Keratinocyte (primary cell): ENCODE measurements around the gene GABRR2. TPM values are rescaled to one million over a fixed set of nuclear protein-coding genes. Genes with fewer than 3 reads are reported as not detected.

Experiments
- DNase-seq: peaks from one replicate; pipeline ENCODE4 v3.0.0-alpha.2; 2011; ENCODE audit warnings: low read depth, missing footprints, low spot score
- FAIRE-seq: peaks from 2 replicates; lab custom pipeline; 2011; peaks lifted over from hg19 to GRCh38; lab: Jason Lieb, UNC
- H2AFZ ChIP-seq: 2 replicates; pipeline ENCODE4 v1.6.0; 2012; ENCODE audit warnings: low read length, control low read depth, inconsistent platforms; ENCODE audit not compliant: control insufficient read depth
- H3K27ac ChIP-seq: 2 replicates; pipeline ENCODE4 v1.5.1; 2011; ENCODE audit warnings: low read length; ENCODE audit not compliant: control insufficient read depth, insufficient read depth
- H3K27me3 ChIP-seq: 3 replicates; pipeline ENCODE4 v1.6.0; 2011; ENCODE audit warnings: low read length; ENCODE audit not compliant: control insufficient read depth, insufficient read depth; ENCODE audit errors: extremely low read depth
- H3K36me3 ChIP-seq, 2 experiments: 2 replicates in 1 of 2; 3 replicates in 1 of 2; pipeline ENCODE4 v1.5.1; 2011; ENCODE audit warnings: low read length in 2 of 2, mild to moderate bottlenecking in 1 of 2; ENCODE audit not compliant: control insufficient read depth in 2 of 2, insufficient read depth in 2 of 2; ENCODE audit errors: extremely low read depth in 1 of 2
- H3K4me1 ChIP-seq: 3 replicates; pipeline ENCODE4 v1.5.1; 2011; ENCODE audit warnings: low read length; ENCODE audit not compliant: control insufficient read depth, insufficient read depth; ENCODE audit errors: extremely low read depth
- H3K4me2 ChIP-seq: 3 replicates; pipeline ENCODE4 v1.6.0; 2011; ENCODE audit warnings: low read depth, low read length; ENCODE audit not compliant: control insufficient read depth, insufficient read depth; ENCODE audit errors: extremely low read depth
- H3K4me3 ChIP-seq, 3 experiments: fragments of 200-600 bp in 1 of 3; sonication (generic) in 1 of 3; 2 replicates in 2 of 3; 3 replicates in 1 of 3; pipeline ENCODE4 v1.5.1; 2011 to 2016; ENCODE audit warnings: low read length in 3 of 3, mild to moderate bottlenecking in 3 of 3, control low read depth in 2 of 3, inconsistent platforms in 1 of 3, low read depth in 1 of 3, mixed read lengths in 1 of 3, mixed run types in 1 of 3, moderate library complexity in 1 of 3; ENCODE audit not compliant: control insufficient read depth in 2 of 3, insufficient read depth in 2 of 3; ENCODE audit errors: extremely low read depth in 1 of 3
- H3K79me2 ChIP-seq: 2 replicates; pipeline ENCODE4 v1.6.0; 2012; ENCODE audit warnings: low read length; ENCODE audit not compliant: control insufficient read depth, insufficient read depth
- H3K9ac ChIP-seq: 3 replicates; pipeline ENCODE4 v1.6.0; 2011; ENCODE audit warnings: low read length; ENCODE audit not compliant: control insufficient read depth, insufficient read depth; ENCODE audit errors: extremely low read depth
- H3K9me1 ChIP-seq: 3 replicates; pipeline ENCODE4 v1.6.0; 2011; ENCODE audit warnings: low read length; ENCODE audit not compliant: control insufficient read depth, insufficient read depth; ENCODE audit errors: extremely low read depth
- H3K9me3 ChIP-seq: 2 replicates; pipeline ENCODE4 v1.5.1; 2012; ENCODE audit warnings: low read depth, low read length; ENCODE audit not compliant: control insufficient read depth
- H4K20me1 ChIP-seq: 3 replicates; pipeline ENCODE4 v1.6.0; 2011; ENCODE audit warnings: low read length; ENCODE audit not compliant: control insufficient read depth, insufficient read depth; ENCODE audit errors: extremely low read depth
- EZH2 ChIP-seq: IDR thresholded peaks from one replicate; pipeline ENCODE4 v1.6.1; 2012; ENCODE audit warnings: inconsistent platforms, mild to moderate bottlenecking, low read length, moderate library complexity
- dilution Hi-C: fragments of 300-500 bp; cut with MboI; formaldehyde crosslinking; loops from one replicate; pipeline ENCODE4 v1.7.0; 2020; ENCODE audit warnings: low sequenced_read_pairs; ENCODE audit not compliant: extremely low pct_ligation_motif_present
- polyA plus RNA-seq, 5 experiments: library from polyadenylated mRNA; depleted of rRNA in 3 of 5; stranded (reverse) in 3 of 5; stranded (forward) in 1 of 5; unstranded in 1 of 5; fragments of >200 nt; gene quantifications; 1 replicate in 1 of 5; 2 replicates in 3 of 5; 3 replicates in 1 of 5; pipeline versions ENCODE4 v1.2.1 to v1.2.3, GENCODE V29; 2011 to 2012; ENCODE audit warnings: missing spikeins in 2 of 5, low read depth in 1 of 5, low replicate concordance in 1 of 5
- TF ChIP-seq, protein P1 (sequence below), 3 experiments: IDR thresholded peaks in 1 of 3; conservative IDR thresholded peaks in 1 of 3; optimal IDR thresholded peaks in 1 of 3; 2 replicates in 2 of 3; 3 replicates in 1 of 3; pipeline versions ENCODE3 to v1.5.1; 2011; ENCODE audit warnings: low read length in 3 of 3, mild to moderate bottlenecking in 3 of 3, moderate library complexity in 2 of 3, control low read depth in 1 of 3, inconsistent platforms in 1 of 3; ENCODE audit not compliant: insufficient read depth in 2 of 3; ENCODE audit errors: extremely low read depth in 1 of 3

The GABRR2 gene
- polyA plus RNA-seq, 1 donor (not counting 4 experiments of a cell fraction or from before 2014, with no cell fraction given) = 0.03 TPM

DNA sequence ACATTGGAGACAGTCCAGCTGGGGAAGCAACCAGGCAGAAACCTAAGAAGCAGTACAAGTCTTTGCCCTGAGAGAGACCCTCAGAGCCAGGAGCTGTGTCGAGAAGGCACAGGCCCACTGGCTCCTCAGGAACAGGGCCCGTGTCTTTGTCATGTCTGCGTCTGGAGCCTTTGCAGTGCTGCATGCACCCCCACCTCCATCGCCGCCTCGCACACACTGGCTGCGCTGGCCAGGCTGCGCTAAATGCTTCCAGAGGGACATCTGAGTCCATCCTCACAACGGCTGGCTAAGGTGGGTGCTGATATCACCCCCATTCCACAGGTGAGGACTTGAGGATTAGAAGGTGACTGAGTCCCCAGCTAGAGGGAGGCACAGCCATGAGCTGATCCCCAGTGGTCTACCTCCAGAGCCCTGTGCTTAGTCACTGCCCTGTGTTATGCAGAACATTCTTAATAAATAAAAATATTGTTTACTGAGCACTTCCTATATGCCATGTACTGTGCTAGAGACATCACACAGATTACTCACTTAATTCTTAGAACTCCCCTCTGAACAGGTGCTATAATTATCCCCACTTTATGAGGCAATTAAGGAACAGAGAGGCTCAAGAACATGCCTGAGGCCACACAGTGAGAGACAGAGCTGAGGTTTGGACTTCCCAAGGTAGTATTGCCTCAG lies 27.6 kb downstream of the GABRR2 start:
- Histone ChIP-seq H3K79me2 (no peaks in the 10 kb centered on the region), H3K27ac (no peak overlapping the region), H3K4me1 (no peaks in the 10 kb centered on the region), H3K9me3 (no peaks in the 10 kb centered on the region), H3K9ac (no peak overlapping the region), H4K20me1 (no peaks in the 10 kb centered on the region), H3K4me2 (no peak overlapping the region), H3K27me3 (peaks cover 70% of the 10 kb centered on the region), H2AFZ (no peak overlapping the region), H3K9me1 (no peaks in the 10 kb centered on the region), H3K4me3 (no peak overlapping the region), H3K36me3 (no peaks in the 10 kb centered on the region)
- FAIRE-seq (no peak), DNase-seq (no peak)
- TF ChIP-seq EZH2 = no peak
- TF ChIP-seq, protein P1, sequence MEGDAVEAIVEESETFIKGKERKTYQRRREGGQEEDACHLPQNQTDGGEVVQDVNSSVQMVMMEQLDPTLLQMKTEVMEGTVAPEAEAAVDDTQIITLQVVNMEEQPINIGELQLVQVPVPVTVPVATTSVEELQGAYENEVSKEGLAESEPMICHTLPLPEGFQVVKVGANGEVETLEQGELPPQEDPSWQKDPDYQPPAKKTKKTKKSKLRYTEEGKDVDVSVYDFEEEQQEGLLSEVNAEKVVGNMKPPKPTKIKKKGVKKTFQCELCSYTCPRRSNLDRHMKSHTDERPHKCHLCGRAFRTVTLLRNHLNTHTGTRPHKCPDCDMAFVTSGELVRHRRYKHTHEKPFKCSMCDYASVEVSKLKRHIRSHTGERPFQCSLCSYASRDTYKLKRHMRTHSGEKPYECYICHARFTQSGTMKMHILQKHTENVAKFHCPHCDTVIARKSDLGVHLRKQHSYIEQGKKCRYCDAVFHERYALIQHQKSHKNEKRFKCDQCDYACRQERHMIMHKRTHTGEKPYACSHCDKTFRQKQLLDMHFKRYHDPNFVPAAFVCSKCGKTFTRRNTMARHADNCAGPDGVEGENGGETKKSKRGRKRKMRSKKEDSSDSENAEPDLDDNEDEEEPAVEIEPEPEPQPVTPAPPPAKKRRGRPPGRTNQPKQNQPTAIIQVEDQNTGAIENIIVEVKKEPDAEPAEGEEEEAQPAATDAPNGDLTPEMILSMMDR (optimal IDR thresholded peaks at IDR 0.05 in 1 of 3, IDR thresholded peaks at IDR 0.05 in 1 of 3, conservative IDR thresholded peaks at IDR 0.05 in 1 of 3; ENCODE audit: extremely low read depth in 1 of 3, insufficient read depth in 2 of 3, low read length in 3 of 3) = no peak
- dilution Hi-C loops = no loop called here

DNA sequence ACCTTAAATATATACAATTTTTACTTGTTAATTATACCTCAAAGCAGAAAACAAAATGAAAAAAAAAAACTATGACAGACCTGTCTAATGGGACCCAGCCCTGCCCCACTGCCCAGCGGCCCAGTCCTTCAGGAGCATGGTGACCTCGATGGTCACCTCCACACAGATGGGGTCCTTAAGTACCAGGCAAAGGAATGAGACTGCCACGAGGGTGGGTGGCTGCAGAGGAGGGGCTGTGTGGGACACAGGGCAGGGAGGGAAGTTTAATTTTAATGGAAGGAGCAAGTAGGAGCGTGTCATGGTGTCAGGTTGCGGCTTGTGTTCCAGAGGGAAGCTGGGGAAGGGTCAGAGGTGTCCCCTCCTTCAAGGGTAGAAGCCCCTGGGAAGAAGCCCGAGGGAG lies 28.6 kb downstream of the GABRR2 start:
- Histone ChIP-seq H2AFZ (no peak overlapping the region), H3K4me3 (no peak overlapping the region), H3K4me2 (no peak overlapping the region), H3K9me1 (no peaks in the 10 kb centered on the region), H3K27ac (no peak overlapping the region), H3K27me3 (peaks cover 65% of the 10 kb centered on the region), H4K20me1 (no peaks in the 10 kb centered on the region), H3K4me1 (no peaks in the 10 kb centered on the region), H3K9ac (no peak overlapping the region), H3K79me2 (no peaks in the 10 kb centered on the region), H3K36me3 (no peaks in the 10 kb centered on the region), H3K9me3 (no peaks in the 10 kb centered on the region)
- no peak for TF ChIP-seq EZH2
- dilution Hi-C loops = no loop called here
- FAIRE-seq (no peak), DNase-seq (no peak)
